ENCODE data around the gene FMO2. TPM values are rescaled to one million over a fixed set of nuclear protein-coding genes. Genes with fewer than 3 reads are reported as not detected.
A peak's percentile ranks its signal among the peaks of the same experiment; 100 is the strongest.

FMO2 gene
- total RNA-seq (2014; rRNA removed): not detected in 2 replicates
- not detected for polyA plus RNA-seq (2012)

- DNase-seq (ENCODE audit: low read depth): no peak
Observed at GRCh38 chr1:171185091-171185490, at the start of gene FMO2. TSS of gene FMO2 (plus strand) at chr1:171185300. CDS start at chr1:171185714, 414 bp downstream.

- no peak for DNase-seq (ENCODE audit: low read depth)
Observed at GRCh38 chr1:171137580-171137979, 47.5 kb upstream of the FMO2 start.

GRCh38 chr1:171138980-171139379, 46.1 kb upstream of the FMO2 start:
- DNase-seq (ENCODE audit: low read depth): no peak

- DNase-seq (ENCODE audit: low read depth): no peak
Observed at GRCh38 chr1:171139890-171140289, 45.2 kb upstream of the FMO2 start.

GRCh38 chr1:171140401-171140800, 44.7 kb upstream of the FMO2 start:
- no peak for DNase-seq (ENCODE audit: low read depth)

- no peak for DNase-seq (ENCODE audit: low read depth)
Observed at GRCh38 chr1:171140956-171141687, 44.0 kb upstream of the FMO2 start.

- peak; percentile 93 for DNase-seq (ENCODE audit: low read depth)
Observed at GRCh38 chr1:171141688-171142415, 43.2 kb upstream of the FMO2 start.

- DNase-seq (ENCODE audit: low read depth): peak; percentile 71
Observed at GRCh38 chr1:171142416-171143385, 42.4 kb upstream of the FMO2 start.

- DNase-seq (ENCODE audit: low read depth): no peak
Observed at GRCh38 chr1:171150156-171150555, 34.9 kb upstream of the FMO2 start.

- DNase-seq (ENCODE audit: low read depth): no peak
Observed at GRCh38 chr1:171152549-171152948, 32.6 kb upstream of the FMO2 start.

- no peak for DNase-seq (ENCODE audit: low read depth)
Observed at GRCh38 chr1:171155484-171155883, 29.6 kb upstream of the FMO2 start.

- no peak for DNase-seq (ENCODE audit: low read depth)
Observed at GRCh38 chr1:171158096-171158495, 27.0 kb upstream of the FMO2 start.

- DNase-seq (ENCODE audit: low read depth): no peak
Observed at GRCh38 chr1:171158551-171158950, 26.5 kb upstream of the FMO2 start.

GRCh38 chr1:171159148-171159547, 26.0 kb upstream of the FMO2 start:
- no peak for DNase-seq (ENCODE audit: low read depth)

GRCh38 chr1:171160211-171160610, 24.9 kb upstream of the FMO2 start:
- no peak for DNase-seq (ENCODE audit: low read depth)

- no peak for DNase-seq (ENCODE audit: low read depth)
Observed at GRCh38 chr1:171160639-171161354, 24.3 kb upstream of the FMO2 start.

GRCh38 chr1:171161431-171161830, 23.7 kb upstream of the FMO2 start:
- DNase-seq (ENCODE audit: low read depth): no peak

- no peak for DNase-seq (ENCODE audit: low read depth)
Observed at GRCh38 chr1:171166361-171166760, 18.7 kb upstream of the FMO2 start.

- DNase-seq (ENCODE audit: low read depth): no peak
Observed at GRCh38 chr1:171167785-171168184, 17.3 kb upstream of the FMO2 start.

- no peak for DNase-seq (ENCODE audit: low read depth)
Observed at GRCh38 chr1:171172471-171172870, 12.6 kb upstream of the FMO2 start.

GRCh38 chr1:171173069-171173468, 12.0 kb upstream of the FMO2 start:
- no peak for DNase-seq (ENCODE audit: low read depth)

All from LHCN-M2 (cell line).